ENCODE results near the gene ABHD8. TPM values are rescaled to one million over a fixed set of nuclear protein-coding genes. Genes with fewer than 3 reads are reported as not detected.

ABHD8 gene
- total RNA-seq, 1 experiment from 2014 or later: 5.2 TPM

DNA sequence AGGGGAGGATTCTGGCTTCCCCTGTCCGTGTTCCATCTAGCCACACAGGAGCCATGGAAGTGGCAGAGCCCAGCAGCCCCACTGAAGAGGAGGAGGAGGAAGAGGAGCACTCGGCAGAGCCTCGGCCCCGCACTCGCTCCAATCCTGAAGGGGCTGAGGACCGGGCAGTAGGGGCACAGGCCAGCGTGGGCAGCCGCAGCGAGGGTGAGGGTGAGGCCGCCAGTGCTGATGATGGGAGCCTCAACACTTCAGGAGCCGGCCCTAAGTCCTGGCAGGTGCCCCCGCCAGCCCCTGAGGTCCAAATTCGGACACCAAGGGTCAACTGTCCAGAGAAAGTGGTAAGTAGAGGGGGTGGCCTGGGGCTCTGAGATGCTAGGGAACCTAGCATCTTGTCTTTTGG, 34.5 kb downstream of the ABHD8 start (continued):
- TF ChIP-seq SIN3A (IDR thresholded peaks at IDR 0.05; ENCODE audit: low read depth) (no peak), ELF1 (IDR thresholded peaks at IDR 0.05; ENCODE audit: borderline replicate concordance, low read depth) (no peak)

DNA sequence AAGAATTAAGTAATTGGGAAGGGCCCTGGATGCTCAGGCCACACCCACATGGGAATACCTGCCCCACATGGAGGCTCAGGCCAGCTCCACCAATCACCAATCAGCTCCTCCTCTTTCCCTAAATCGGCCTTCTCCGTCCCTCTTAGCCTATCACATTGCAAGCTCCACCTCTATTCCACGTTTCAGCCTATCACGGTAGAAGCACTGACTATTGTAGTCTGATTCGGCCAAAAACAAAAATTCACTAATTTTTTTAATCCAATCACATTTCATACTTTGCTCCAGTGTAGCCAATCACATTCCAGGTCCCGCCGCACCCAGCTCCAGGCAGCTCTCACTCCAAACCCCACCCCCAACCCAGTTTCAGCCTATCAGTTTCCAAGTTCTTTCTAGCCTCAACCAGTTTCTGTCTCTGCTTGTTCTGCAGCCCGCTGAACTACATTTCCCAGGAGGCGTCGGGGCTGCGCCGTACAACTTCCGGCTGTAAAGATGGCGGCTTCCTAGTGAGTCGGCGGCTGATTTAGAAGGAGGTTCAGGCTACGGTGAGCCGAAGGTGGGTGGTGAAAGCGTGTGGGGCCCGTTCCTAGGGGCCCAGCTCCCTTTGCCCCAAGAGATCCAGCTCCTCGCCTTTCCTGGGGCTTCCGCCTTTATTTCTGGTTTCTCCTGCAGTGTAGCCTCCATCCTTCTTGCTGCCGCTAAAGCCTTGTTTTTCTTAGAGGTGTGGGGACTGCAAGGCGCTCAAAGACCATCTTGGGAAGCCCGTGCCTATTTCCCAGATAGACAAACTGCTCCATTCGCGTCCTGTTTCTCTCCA, 36.0 kb downstream of the ABHD8 start, which contains the start of gene BABAM1:
BABAM1 (plus strand) TSS at position 469 of the 814 bp plus-strand sequence. CDS start 1,364 bp downstream, outside the sequence.
- ChIA-PET RAD21 (ENCODE audit: low non-redundant PET in 1 of 2, low total read pairs in 2 of 2, uncharacterized antibody in 2 of 2, unreplicated experiment in 2 of 2) (no interaction called here), CTCF (interaction anchor here (0.8 to 1.5 kb wide), 9 partner anchors 12 to 229 kb away, joined by 3 to 11 read pairs (median 4); partner anchors contain the start of gene DDA1), POLR2A (interaction anchor here (0.8 to 1.3 kb wide), 9 partner anchors 13 to 52 kb away, joined by 3 to 8 read pairs (median 5); partner anchors contain the start of genes ANKLE1, DDA1, OCEL1 and USE1)
- H3K4me1 ChIP-seq (ENCODE audit: control insufficient read depth in 1 of 2, insufficient read depth in 2 of 2, low read length in 2 of 2): peaks cover 3 to 9% of the 10 kb centered on the region in 2 experiments; a peak in 3 of 4 replicates
- H3K9ac ChIP-seq (ENCODE audit: low read length): peak within 1 kb of the TSS; percentile 91
- no peaks in the 10 kb centered on the region for H3K9me3 ChIP-seq (ENCODE audit: control insufficient read depth in 1 of 2, insufficient read depth in 1 of 2, low read depth in 1 of 2, low read length in 2 of 2)
- H3K27ac ChIP-seq (ENCODE audit: low read depth, low read length): peak within 1 kb of the TSS; percentile 65
- no TSS peak for BruUV-seq (replicated peaks)
- DNase-seq (ENCODE audit: low read depth, low spot score): peak; percentile 99
- H3K4me3 ChIP-seq (replicated peaks in 1 of 2; ENCODE audit: low read depth in 1 of 2, low read length in 2 of 2): peak within 1 kb of the TSS; percentile 84 to 91
- intact Hi-C loops (cut with micrococcal nuclease): no loop called here
- no peaks in the 10 kb centered on the region for H3K9me2 ChIP-seq (ENCODE audit: insufficient read depth)
- TF ChIP-seq EZH2phosphoT487 (IDR thresholded peaks at IDR 0.05; ENCODE audit: borderline replicate concordance) (no peak), POLR2AphosphoS5 (IDR thresholded peaks at IDR 0.05; ENCODE audit: low read depth, low read length) (peak; percentile 83), CBX3 (IDR thresholded peaks at IDR 0.05; ENCODE audit: low read depth) (peak; percentile 26; the same call in 1 of the 2 replicates), SRF (IDR thresholded peaks at IDR 0.05; ENCODE audit: low read depth) (peak; percentile 93), SIN3A (IDR thresholded peaks at IDR 0.05; ENCODE audit: low read depth) (no peak), YY1 (IDR thresholded peaks at IDR 0.05; ENCODE audit: extremely low read depth, insufficient replicate concordance, low read depth, low read length) (peak; percentile 98), SP1 (IDR thresholded peaks at IDR 0.05; ENCODE audit: low read depth) (peak; percentile 99)
- TF ChIP-seq, protein P1, sequence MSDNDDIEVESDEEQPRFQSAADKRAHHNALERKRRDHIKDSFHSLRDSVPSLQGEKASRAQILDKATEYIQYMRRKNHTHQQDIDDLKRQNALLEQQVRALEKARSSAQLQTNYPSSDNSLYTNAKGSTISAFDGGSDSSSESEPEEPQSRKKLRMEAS (IDR thresholded peaks at IDR 0.05): peak; percentile 44; the same call in 1 of the 2 replicates
- TF ChIP-seq, protein P2, sequence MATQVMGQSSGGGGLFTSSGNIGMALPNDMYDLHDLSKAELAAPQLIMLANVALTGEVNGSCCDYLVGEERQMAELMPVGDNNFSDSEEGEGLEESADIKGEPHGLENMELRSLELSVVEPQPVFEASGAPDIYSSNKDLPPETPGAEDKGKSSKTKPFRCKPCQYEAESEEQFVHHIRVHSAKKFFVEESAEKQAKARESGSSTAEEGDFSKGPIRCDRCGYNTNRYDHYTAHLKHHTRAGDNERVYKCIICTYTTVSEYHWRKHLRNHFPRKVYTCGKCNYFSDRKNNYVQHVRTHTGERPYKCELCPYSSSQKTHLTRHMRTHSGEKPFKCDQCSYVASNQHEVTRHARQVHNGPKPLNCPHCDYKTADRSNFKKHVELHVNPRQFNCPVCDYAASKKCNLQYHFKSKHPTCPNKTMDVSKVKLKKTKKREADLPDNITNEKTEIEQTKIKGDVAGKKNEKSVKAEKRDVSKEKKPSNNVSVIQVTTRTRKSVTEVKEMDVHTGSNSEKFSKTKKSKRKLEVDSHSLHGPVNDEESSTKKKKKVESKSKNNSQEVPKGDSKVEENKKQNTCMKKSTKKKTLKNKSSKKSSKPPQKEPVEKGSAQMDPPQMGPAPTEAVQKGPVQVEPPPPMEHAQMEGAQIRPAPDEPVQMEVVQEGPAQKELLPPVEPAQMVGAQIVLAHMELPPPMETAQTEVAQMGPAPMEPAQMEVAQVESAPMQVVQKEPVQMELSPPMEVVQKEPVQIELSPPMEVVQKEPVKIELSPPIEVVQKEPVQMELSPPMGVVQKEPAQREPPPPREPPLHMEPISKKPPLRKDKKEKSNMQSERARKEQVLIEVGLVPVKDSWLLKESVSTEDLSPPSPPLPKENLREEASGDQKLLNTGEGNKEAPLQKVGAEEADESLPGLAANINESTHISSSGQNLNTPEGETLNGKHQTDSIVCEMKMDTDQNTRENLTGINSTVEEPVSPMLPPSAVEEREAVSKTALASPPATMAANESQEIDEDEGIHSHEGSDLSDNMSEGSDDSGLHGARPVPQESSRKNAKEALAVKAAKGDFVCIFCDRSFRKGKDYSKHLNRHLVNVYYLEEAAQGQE (IDR thresholded peaks at IDR 0.05; ENCODE audit: low read depth): no peak
- ATAC-seq: peak; percentile 96
- peak within 1 kb of the TSS; percentile 67 for H2AFZ ChIP-seq (ENCODE audit: low read depth, low read length, poor library complexity, severe bottlenecking)
- peaks cover 6 to 19% of the 10 kb centered on the region in 2 experiments; a peak in 3 of 4 replicates for H3K36me3 ChIP-seq (ENCODE audit: control insufficient read depth in 1 of 2, insufficient read depth in 2 of 2, low read length in 2 of 2)
- H3K4me2 ChIP-seq (ENCODE audit: low read length): peak within 1 kb of the TSS; percentile 93
- H4K20me1 ChIP-seq (ENCODE audit: insufficient read depth): no peaks in the 10 kb centered on the region
- no peaks in the 10 kb centered on the region for H3K27me3 ChIP-seq (ENCODE audit: insufficient read depth, low read length)
- peaks cover 17% of the 10 kb centered on the region for H3K79me2 ChIP-seq (ENCODE audit: insufficient read depth, low read length)

Data from HCT116 (cell line).